Fibroblast of villous mesenchyme (primary cell): ENCODE results near the gene GLYR1. TPM values are rescaled to one million over a fixed set of nuclear protein-coding genes. Genes with fewer than 3 reads are reported as not detected.

ENCODE experiments used
- DNase-seq: peaks from one replicate; pipeline ENCODE4 v3.0.0-alpha.2; 2010; ENCODE audit warnings: low read depth
- H3K4me3 ChIP-seq: 2 replicates; pipeline ENCODE4 v1.5.1; 2011; ENCODE audit warnings: low read depth, mild to moderate bottlenecking, low read length
- CTCF ChIP-seq: IDR thresholded peaks from 2 replicates; pipeline ENCODE4 v1.5.1; 2012; ENCODE audit warnings: low read depth, mild to moderate bottlenecking, low read length; ENCODE audit not compliant: insufficient read depth
- small RNA-seq: library from RNA; depleted of rRNA; stranded (forward); fragments of <200 nt; gene quantifications from one replicate; pipeline ENCODE3, GENCODE V24; 2012
- total RNA-seq: library from RNA; depleted of rRNA; stranded (reverse); fragments of >200 nt; gene quantifications from 2 replicates; pipeline ENCODE4 v1.2.3, GENCODE V29; 2012

GLYR1 gene
- total RNA-seq, 1 donor, result 60.9 TPM

GRCh38 chr16:4755687-4756086 lies 91.4 kb downstream of the GLYR1 start:
- TF ChIP-seq CTCF, result no peak
- DNase-seq, result no peak

GRCh38 chr16:4754865-4755264 lies 92.2 kb downstream of the GLYR1 start:
- no peak for TF ChIP-seq CTCF
- DNase-seq, result no peak
- H3K4me3 ChIP-seq, result no peak overlapping the region

More at GRCh38 chr16:4755687-4756086, 91.4 kb downstream of the GLYR1 start:
- H3K4me3 ChIP-seq, result no peak overlapping the region

GRCh38 chr16:4753227-4753626 lies 93.9 kb downstream of the GLYR1 start:
- DNase-seq, result no peak
- TF ChIP-seq CTCF, result no peak
- no peak overlapping the region for H3K4me3 ChIP-seq

Small RNA genes within 50 kb of the gene (small RNA-seq; reads per million reads assigned to genes)
- not detected for gene RF00017

Other genes starting within 250 kb of the GLYR1 start
- gene UBALD1, start 232.4 kb downstream of the GLYR1 start, total RNA-seq, result 6.9 and 10.3 TPM in 2 replicates
- gene MGRN1, start 222.5 kb downstream of the GLYR1 start, total RNA-seq, result 43.2 and 44.5 TPM in 2 replicates
- gene NUDT16L1, start 153.7 kb downstream of the GLYR1 start, total RNA-seq, result 28.5 and 31.2 TPM in 2 replicates
- gene ANKS3, start 113.0 kb downstream of the GLYR1 start, total RNA-seq, result 25.4 and 33.2 TPM in 2 replicates
- gene DNAAF8, start 112.8 kb downstream of the GLYR1 start, total RNA-seq, result 1.3 and 1.7 TPM in 2 replicates
- 12.5 and 12.6 TPM in 2 replicates for gene ZNF500, start 80.1 kb downstream of the GLYR1 start, total RNA-seq
- gene SEPTIN12, start 58.9 kb downstream of the GLYR1 start, total RNA-seq, result not detected in 2 replicates
- gene SMIM22, start 51.9 kb downstream of the GLYR1 start, total RNA-seq, result not detected in 2 replicates
- 20.7 and 24.5 TPM in 2 replicates for gene ROGDI, start 44.7 kb downstream of the GLYR1 start, total RNA-seq
- gene UBN1, start 193 bp upstream of the GLYR1 start, total RNA-seq, result 28.1 and 32.2 TPM in 2 replicates
- 0.32 and 0.86 TPM in 2 replicates for gene PPL, start 89.9 kb upstream of the GLYR1 start, total RNA-seq
- under 0.01 TPM in 1 of 2 replicates, not detected in the other for gene SEC14L5, start 111.0 kb upstream of the GLYR1 start, total RNA-seq
- 17.3 and 18.0 TPM in 2 replicates for gene NAGPA, start 186.6 kb upstream of the GLYR1 start, total RNA-seq
- not detected in 2 replicates for gene C16orf89, start 218.7 kb upstream of the GLYR1 start, total RNA-seq
- 39.9 and 41.9 TPM in 2 replicates for gene ALG1, start 224.6 kb upstream of the GLYR1 start, total RNA-seq